Stomach (tissue), 9 donors: ENCODE measurements around the gene SNX13. TPM values are rescaled to one million over a fixed set of nuclear protein-coding genes. Genes with fewer than 3 reads are reported as not detected.
"Not testable (repeated sequence)": the region's sequence is repeated elsewhere in the genome, so short reads cannot be mapped to it uniquely, and the experiment has no call there.

Experiments
- DNase-seq, 2 donors: peaks; one replicate each; pipeline versions ENCODE4 v3.0.0 to v3.0.0-alpha.2; 2013 to 2019
- H3K27ac ChIP-seq, 5 donors: fragments of 200-600 bp in 4 of 5; sonication (generic) in 4 of 5; one replicate each; pipeline ENCODE4 v1.5.1; 2013 to 2019; ENCODE audit warnings: mild to moderate bottlenecking in 1 of 5, moderate library complexity in 1 of 5
- H3K27me3 ChIP-seq, 3 donors: fragments of 200-600 bp; sonication (generic); one replicate each; pipeline ENCODE4 v1.5.1; 2017 to 2019; ENCODE audit warnings: mixed run types in 1 of 3
- H3K36me3 ChIP-seq, 4 donors: fragments of 200-600 bp; sonication (generic); 1 replicate in 3 of 4; 2 replicates in 1 of 4; pipeline ENCODE4 v1.5.1; 2016 to 2019
- H3K4me1 ChIP-seq, 4 donors: fragments of 200-600 bp; sonication (generic); one replicate each; pipeline ENCODE4 v1.5.1; 2016 to 2019
- H3K4me3 ChIP-seq, 4 donors: fragments of 200-600 bp; sonication (generic) in 3 of 4; one replicate each; pipeline ENCODE4 v1.5.1; 2016 to 2019; ENCODE audit warnings: mild to moderate bottlenecking in 1 of 4
- H3K9me3 ChIP-seq, 4 donors: fragments of 200-600 bp; sonication (generic); one replicate each; pipeline ENCODE4 v1.5.1; 2016 to 2019
- CTCF ChIP-seq, 7 experiments: fragments of 450-650 bp in 4 of 7; fragments of 200-600 bp in 3 of 7; sonication (generic) in 3 of 7; IDR thresholded peaks; one replicate each; pipeline ENCODE4 v1.5.1; 2016 to 2019; ENCODE audit warnings: antibody characterized with exemption in 7 of 7, control low read depth in 2 of 7, mild to moderate bottlenecking in 1 of 7
- EP300 ChIP-seq: sonication (generic); formaldehyde crosslinking; IDR thresholded peaks from one replicate; pipeline ENCODE4 v1.6.1; 2017; ENCODE audit warnings: antibody characterized with exemption
- POLR2A ChIP-seq, 4 donors: fragments of 450-650 bp; IDR thresholded peaks; one replicate each; pipeline ENCODE4 v1.6.1; 2016; ENCODE audit warnings: antibody characterized with exemption in 4 of 4, control low read depth in 2 of 4, mild to moderate bottlenecking in 1 of 4, moderate library complexity in 1 of 4
- POLR2AphosphoS5 ChIP-seq, 3 donors: sonication (generic); formaldehyde crosslinking; IDR thresholded peaks; one replicate each; pipeline ENCODE4 v1.6.1; 2016; ENCODE audit warnings: antibody characterized with exemption in 3 of 3
- WGBS, 5 donors: extraction: QIAGEN DNeasy Blood & Tissue Kit in 3 of 5; methylation state at CpG; one replicate each; pipeline versions ENCODE4 v1.1.5 to v1.1.7; 2013 to 2018; 5-methylcytosine and 5-hydroxymethylcytosine counted together
- intact Hi-C: fragments of 100-400 bp; cut with DNase I; formaldehyde crosslinking; loops from one replicate; pipeline ENCODE4 v1.15.1; 2023; ENCODE audit warnings: low total_unique reads
- polyA plus RNA-seq, 3 donors: library from polyadenylated mRNA; stranded (reverse); fragments of 200-250 nt; gene quantifications; one replicate each; pipeline ENCODE4 v1.2.3, GENCODE V29; 2013
- total RNA-seq, 5 donors: library from RNA; depleted of rRNA; stranded (reverse); fragments of >200 nt; gene quantifications; one replicate each; pipeline versions ENCODE4 v1.1.0 to v1.2.3, GENCODE V29; 2014 to 2016
- donor health status: healthy with polysubstance abuse.
- donor health status: Bipolar disorder and iron deficiency.
- donor health status: healthy.

Gene SNX13
- total and polyA plus RNA-seq, 8 donors = 6.0 to 115 (median 34.6) TPM

DNA sequence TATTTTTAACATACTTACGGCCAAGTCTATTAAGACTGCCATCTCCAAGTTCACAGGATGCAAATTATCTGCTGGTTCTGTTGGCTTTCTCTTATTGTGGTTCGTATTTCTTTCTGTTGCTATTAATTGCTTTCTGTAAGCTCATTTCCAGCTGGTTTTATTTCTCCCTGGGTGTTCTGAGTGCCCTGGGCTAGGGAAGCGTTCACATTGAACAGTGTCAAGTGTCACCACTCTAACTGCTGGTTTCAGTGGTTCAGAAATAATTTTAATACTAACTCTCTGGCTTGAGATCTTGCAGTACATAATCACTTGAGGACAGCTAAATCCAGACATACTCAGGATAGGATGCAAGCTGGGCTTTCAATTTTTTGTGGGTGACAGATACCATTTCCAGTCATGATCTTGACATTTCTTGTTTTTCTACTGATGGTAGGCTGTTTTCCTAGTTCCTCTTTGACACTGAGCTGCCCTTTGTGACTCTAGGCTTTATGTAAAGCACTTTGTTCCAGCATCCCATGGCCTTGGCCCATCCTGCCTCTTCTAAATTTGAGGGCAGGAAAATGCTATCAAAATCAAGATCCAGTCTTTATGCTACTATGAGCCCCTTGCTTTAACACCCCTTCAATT lies 117.6 kb downstream of the SNX13 start:
- 86 to 93% (median 87%) methylated on average over 3 of the region's 3 CpGs for WGBS, 5 donors

GRCh38 chr7:17816903-17817302 lies 123.4 kb downstream of the SNX13 start:
- no peak overlapping the region for H3K27ac ChIP-seq
- TF ChIP-seq CTCF (IDR thresholded peaks at IDR 0.05) = no peak
- no peak for TF ChIP-seq POLR2AphosphoS5 (IDR thresholded peaks at IDR 0.05)
- no peak for TF ChIP-seq POLR2A (IDR thresholded peaks at IDR 0.05)
- no peak for TF ChIP-seq EP300
- H3K4me3 ChIP-seq = no peak overlapping the region
- 76 to 84% (median 79%) methylated on average over 3 of the region's 3 CpGs for WGBS, 5 donors
- peaks cover 7 to 57% (median 48%) of the 10 kb centered on the region in 4 donors for H3K36me3 ChIP-seq
- intact Hi-C loops = no loop called here
- H3K9me3 ChIP-seq = peaks cover 0 to 10% (median 5%) of the 10 kb centered on the region in 4 donors
- H3K4me1 ChIP-seq = no peaks in the 10 kb centered on the region
- no peak for DNase-seq
- no peaks in the 10 kb centered on the region for H3K27me3 ChIP-seq

More for the DNA sequence above, 117.6 kb downstream of the SNX13 start:
- Histone ChIP-seq H3K4me3 (no peak overlapping the region), H3K36me3 (peaks cover 0 to 41% (median 26%) of the 10 kb centered on the region in 4 donors), H3K4me1 (no peaks in the 10 kb centered on the region), H3K27me3 (no peaks in the 10 kb centered on the region), H3K27ac (no peak overlapping the region), H3K9me3 (no peaks in the 10 kb centered on the region)
- TF ChIP-seq POLR2A (IDR thresholded peaks at IDR 0.05) (no peak), CTCF (IDR thresholded peaks at IDR 0.05) (no peak), POLR2AphosphoS5 (IDR thresholded peaks at IDR 0.05) (no peak), EP300 (no peak)
- DNase-seq = no peak
- intact Hi-C loops = no loop called here

DNA sequence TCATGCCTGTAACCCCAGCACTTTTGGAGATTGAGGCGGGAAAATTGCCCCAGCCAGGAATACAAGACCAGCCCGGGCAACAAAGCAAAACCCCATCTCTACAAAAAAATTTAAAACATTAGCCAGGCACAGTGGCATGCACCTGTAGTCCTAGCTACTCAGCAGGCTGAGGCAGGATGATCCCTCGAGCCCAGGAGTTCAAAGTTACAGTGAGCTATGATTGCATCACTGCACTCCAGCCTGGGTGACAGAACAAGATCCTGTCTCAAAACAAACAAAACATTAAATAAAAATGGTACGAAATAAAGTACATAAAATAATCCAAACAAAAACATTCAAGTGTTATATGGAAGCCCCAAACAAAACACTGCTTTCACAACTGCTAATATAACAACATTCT lies 125.0 kb downstream of the SNX13 start:
- no peaks in the 10 kb centered on the region for H3K27me3 ChIP-seq
- no peak for TF ChIP-seq EP300
- TF ChIP-seq POLR2AphosphoS5 (IDR thresholded peaks at IDR 0.05) = no peak
- no peak for TF ChIP-seq POLR2A (IDR thresholded peaks at IDR 0.05)
- no peak for TF ChIP-seq CTCF (IDR thresholded peaks at IDR 0.05)
- peaks cover 0 to 16% (median 7%) of the 10 kb centered on the region in 4 donors for H3K9me3 ChIP-seq
- peaks cover 7 to 50% (median 43%) of the 10 kb centered on the region in 4 donors for H3K36me3 ChIP-seq
- DNase-seq = no peak
- H3K4me3 ChIP-seq = no peak overlapping the region
- no peaks in the 10 kb centered on the region for H3K4me1 ChIP-seq
- intact Hi-C loops = no loop called here
- 71 to 81% (median 80%) methylated on average over 4 of the region's 4 CpGs for WGBS, 5 donors
- no peak overlapping the region for H3K27ac ChIP-seq

GRCh38 chr7:17814058-17814457 lies 126.2 kb downstream of the SNX13 start:
- TF ChIP-seq EP300 = no peak
- TF ChIP-seq POLR2A (IDR thresholded peaks at IDR 0.05) = no peak
- TF ChIP-seq POLR2AphosphoS5 (IDR thresholded peaks at IDR 0.05) = no peak
- no peak for TF ChIP-seq CTCF (IDR thresholded peaks at IDR 0.05)
- DNase-seq = no peak
- no peaks in the 10 kb centered on the region for H3K4me1 ChIP-seq
- no peak overlapping the region for H3K4me3 ChIP-seq
- intact Hi-C loops = no loop called here
- H3K36me3 ChIP-seq = peaks cover 7 to 46% (median 41%) of the 10 kb centered on the region in 4 donors
- no peaks in the 10 kb centered on the region for H3K27me3 ChIP-seq
- H3K9me3 ChIP-seq = peaks cover 0 to 16% (median 7%) of the 10 kb centered on the region in 4 donors
- 76 to 93% (median 90%) methylated on average over 1 of the region's 1 CpG for WGBS, 5 donors
- no peak overlapping the region for H3K27ac ChIP-seq

DNA sequence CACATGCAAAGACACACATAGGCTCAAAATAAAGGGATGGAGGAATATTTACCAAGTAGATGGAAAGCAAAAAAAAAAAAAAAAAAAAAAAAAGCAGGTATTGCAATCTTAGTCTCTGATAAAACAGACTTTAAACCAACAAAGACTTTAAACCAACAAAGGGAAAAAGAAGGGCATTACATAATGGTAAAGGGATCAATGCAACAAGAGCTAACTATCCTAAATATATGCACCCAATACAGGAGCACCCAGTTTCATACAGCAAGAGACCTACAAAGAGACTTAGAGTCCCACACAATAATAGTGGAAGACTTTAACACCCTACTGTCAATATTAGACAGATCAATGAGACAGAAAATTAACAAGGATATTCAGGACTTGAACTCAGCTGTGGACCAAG lies 131.1 kb downstream of the SNX13 start:
- H3K4me1 ChIP-seq, intact Hi-C loops, H3K27me3 ChIP-seq, H3K4me3 ChIP-seq, DNase-seq, H3K27ac ChIP-seq: not testable (repeated sequence)
- Histone ChIP-seq H3K36me3 (peaks cover 7 to 43% (median 37%) of the 10 kb centered on the region in 4 donors), H3K9me3 (peaks cover 0 to 16% (median 7%) of the 10 kb centered on the region in 4 donors)
